ENCODE measurements around the gene TRERF1. TPM values are rescaled to one million over a fixed set of nuclear protein-coding genes. Genes with fewer than 3 reads are reported as not detected.
A peak's percentile ranks its signal among the peaks of the same experiment; 100 is the strongest.
"Not testable (repeated sequence)": the region's sequence is repeated elsewhere in the genome, so short reads cannot be mapped to it uniquely, and the experiment has no call there.

TRERF1 gene
- total RNA-seq, 6 experiments from 2014 or later = 10.5 to 16.4 (median 15.2) TPM

- H3K27ac Mint-ChIP-seq = no peak overlapping the region
- no peak overlapping the region for H3K4me3 Mint-ChIP-seq
- H3K27me3 Mint-ChIP-seq (ENCODE audit: insufficient read depth) = peaks cover 5% of the 10 kb centered on the region
Measured at GRCh38 chr6:42220807-42221206, 230.9 kb downstream of the TRERF1 start.

GRCh38 chr6:42217519-42218367, 234.0 kb downstream of the TRERF1 start, which contains the start of gene MRPS10:
Gene MRPS10, minus strand, starts transcription at chr6:42217861. Its CDS starts 12 bp downstream, at chr6:42217849.
- peak within 1 kb of the TSS; percentile 98 for H3K4me3 Mint-ChIP-seq
- H3K36me3 Mint-ChIP-seq (ENCODE audit: low read depth) = peaks cover 8% of the 10 kb centered on the region
- DNase-seq = peak; percentile 95
- H3K27me3 Mint-ChIP-seq (ENCODE audit: insufficient read depth) = peaks cover 5% of the 10 kb centered on the region
- H3K9me3 Mint-ChIP-seq = no peaks in the 10 kb centered on the region
- H3K27ac Mint-ChIP-seq = peak within 1 kb of the TSS; percentile 95
- H3K4me1 Mint-ChIP-seq (ENCODE audit: low read depth) = peaks cover 23% of the 10 kb centered on the region
- TF ChIP-seq CTCF (IDR thresholded peaks at IDR 0.05) = no peak

More at GRCh38 chr6:42220807-42221206, 230.9 kb downstream of the TRERF1 start:
- no peak for DNase-seq
- H3K9me3 Mint-ChIP-seq = no peaks in the 10 kb centered on the region
- H3K4me1 Mint-ChIP-seq (ENCODE audit: low read depth) = peaks cover 40% of the 10 kb centered on the region
- TF ChIP-seq CTCF (IDR thresholded peaks at IDR 0.05) = no peak
- H3K36me3 Mint-ChIP-seq (ENCODE audit: low read depth) = peaks cover 4% of the 10 kb centered on the region

GRCh38 chr6:42217157-42217518, 234.6 kb downstream of the TRERF1 start:
- Mint-ChIP-seq H3K27me3 (ENCODE audit: insufficient read depth) (peaks cover 5% of the 10 kb centered on the region), H3K27ac (peak overlapping the region; percentile 95), H3K4me1 (ENCODE audit: low read depth) (peaks cover 27% of the 10 kb centered on the region), H3K4me3 (peak overlapping the region; percentile 98), H3K9me3 (no peaks in the 10 kb centered on the region), H3K36me3 (ENCODE audit: low read depth) (peaks cover 12% of the 10 kb centered on the region)
- no peak for TF ChIP-seq CTCF (IDR thresholded peaks at IDR 0.05)
- no peak for DNase-seq

- not testable (repeated sequence) for DNase-seq; H3K27me3 Mint-ChIP-seq (ENCODE audit: insufficient read depth); H3K9me3 Mint-ChIP-seq
- peak overlapping the region; percentile 29; the same call in 1 of the 2 replicates for H3K27ac Mint-ChIP-seq
- peak overlapping the region; percentile 98 for H3K4me3 Mint-ChIP-seq
- H3K4me1 Mint-ChIP-seq (ENCODE audit: low read depth) = peaks cover 24% of the 10 kb centered on the region
- peaks cover 12% of the 10 kb centered on the region for H3K36me3 Mint-ChIP-seq (ENCODE audit: low read depth)
Measured at GRCh38 chr6:42216495-42216894, 235.2 kb downstream of the TRERF1 start.

GRCh38 chr6:42212442-42212841, 239.3 kb downstream of the TRERF1 start:
- no peak overlapping the region for H3K4me3 Mint-ChIP-seq
- H3K9me3 Mint-ChIP-seq = no peaks in the 10 kb centered on the region
- peaks cover 26% of the 10 kb centered on the region for H3K36me3 Mint-ChIP-seq (ENCODE audit: low read depth)
- peaks cover under 1% of the 10 kb centered on the region; the same call in 1 of the 2 replicates for H3K27me3 Mint-ChIP-seq (ENCODE audit: insufficient read depth)
- no peak for TF ChIP-seq CTCF (IDR thresholded peaks at IDR 0.05)
- no peak overlapping the region for H3K27ac Mint-ChIP-seq
- no peak for DNase-seq
- peaks cover 24% of the 10 kb centered on the region for H3K4me1 Mint-ChIP-seq (ENCODE audit: low read depth)

- Mint-ChIP-seq H3K4me3 (no peak overlapping the region), H3K27ac (no peak overlapping the region), H3K4me1 (ENCODE audit: low read depth) (peaks cover 21% of the 10 kb centered on the region), H3K36me3 (ENCODE audit: low read depth) (peaks cover 25% of the 10 kb centered on the region), H3K27me3 (ENCODE audit: insufficient read depth) (no peaks in the 10 kb centered on the region; the same call in 1 of the 2 replicates), H3K9me3 (no peaks in the 10 kb centered on the region)
- TF ChIP-seq CTCF (IDR thresholded peaks at IDR 0.05) = no peak
- no peak for DNase-seq
Measured at GRCh38 chr6:42211726-42212125, 240.0 kb downstream of the TRERF1 start.

All from HFFc6 (cell line).